NCI-H774 (cell line): ENCODE data around the gene WDR4.
"Not testable (repeated sequence)": the region's sequence is repeated elsewhere in the genome, so short reads cannot be mapped to it uniquely, and the experiment has no call there.

ENCODE experiments used
- DNase-seq: peaks from one replicate; lab custom pipeline; 2025; lab: John Stamatoyannopoulos, UW

WDR4 gene

GRCh38 chr21:42878678-42878992, 704 bp downstream of the WDR4 start:
- DNase-seq: no peak

- DNase-seq: not testable (repeated sequence)
Measured at GRCh38 chr21:42875811-42876210, 3.5 kb downstream of the WDR4 start.

GRCh38 chr21:42873096-42873495, 6.2 kb downstream of the WDR4 start:
- DNase-seq: no peak

GRCh38 chr21:42868196-42868595, 11.1 kb downstream of the WDR4 start:
- DNase-seq: no peak

GRCh38 chr21:42865776-42866160, 13.6 kb downstream of the WDR4 start:
- DNase-seq: no peak

GRCh38 chr21:42864815-42865775, 14.2 kb downstream of the WDR4 start:
- DNase-seq: no peak

GRCh38 chr21:42864286-42864685, 15.1 kb downstream of the WDR4 start:
- no peak for DNase-seq

GRCh38 chr21:42863504-42863870, 15.9 kb downstream of the WDR4 start:
- no peak for DNase-seq

- DNase-seq: no peak
Measured at GRCh38 chr21:42862774-42863503, 16.4 kb downstream of the WDR4 start.

GRCh38 chr21:42861848-42862400, 17.4 kb downstream of the WDR4 start:
- DNase-seq: no peak

GRCh38 chr21:42861311-42861847, 18.0 kb downstream of the WDR4 start:
- no peak for DNase-seq

- no peak for DNase-seq
Measured at GRCh38 chr21:42860345-42860744, 19.0 kb downstream of the WDR4 start.

GRCh38 chr21:42859891-42860230, 19.5 kb downstream of the WDR4 start:
- no peak for DNase-seq

GRCh38 chr21:42858957-42859890, 20.1 kb downstream of the WDR4 start:
- DNase-seq: no peak

- no peak for DNase-seq
Measured at GRCh38 chr21:42858185-42858847, 21.0 kb downstream of the WDR4 start.

- no peak for DNase-seq
Measured at GRCh38 chr21:42857216-42857615, 22.1 kb downstream of the WDR4 start.

- DNase-seq: no peak
Measured at GRCh38 chr21:42855937-42856335, 23.4 kb downstream of the WDR4 start.

GRCh38 chr21:42855171-42855936, 24.0 kb downstream of the WDR4 start:
- no peak for DNase-seq

- DNase-seq: no peak
Measured at GRCh38 chr21:42854246-42855010, 24.9 kb downstream of the WDR4 start.

GRCh38 chr21:42853621-42854020, 25.7 kb downstream of the WDR4 start:
- DNase-seq: no peak
